ENCODE measurements around the gene SLC43A3. TPM values are rescaled to one million over a fixed set of nuclear protein-coding genes. Genes with fewer than 3 reads are reported as not detected.

The SLC43A3 gene
- total RNA-seq, 2 experiments from 2014 or later: 6.9 to 7.3 TPM

DNA sequence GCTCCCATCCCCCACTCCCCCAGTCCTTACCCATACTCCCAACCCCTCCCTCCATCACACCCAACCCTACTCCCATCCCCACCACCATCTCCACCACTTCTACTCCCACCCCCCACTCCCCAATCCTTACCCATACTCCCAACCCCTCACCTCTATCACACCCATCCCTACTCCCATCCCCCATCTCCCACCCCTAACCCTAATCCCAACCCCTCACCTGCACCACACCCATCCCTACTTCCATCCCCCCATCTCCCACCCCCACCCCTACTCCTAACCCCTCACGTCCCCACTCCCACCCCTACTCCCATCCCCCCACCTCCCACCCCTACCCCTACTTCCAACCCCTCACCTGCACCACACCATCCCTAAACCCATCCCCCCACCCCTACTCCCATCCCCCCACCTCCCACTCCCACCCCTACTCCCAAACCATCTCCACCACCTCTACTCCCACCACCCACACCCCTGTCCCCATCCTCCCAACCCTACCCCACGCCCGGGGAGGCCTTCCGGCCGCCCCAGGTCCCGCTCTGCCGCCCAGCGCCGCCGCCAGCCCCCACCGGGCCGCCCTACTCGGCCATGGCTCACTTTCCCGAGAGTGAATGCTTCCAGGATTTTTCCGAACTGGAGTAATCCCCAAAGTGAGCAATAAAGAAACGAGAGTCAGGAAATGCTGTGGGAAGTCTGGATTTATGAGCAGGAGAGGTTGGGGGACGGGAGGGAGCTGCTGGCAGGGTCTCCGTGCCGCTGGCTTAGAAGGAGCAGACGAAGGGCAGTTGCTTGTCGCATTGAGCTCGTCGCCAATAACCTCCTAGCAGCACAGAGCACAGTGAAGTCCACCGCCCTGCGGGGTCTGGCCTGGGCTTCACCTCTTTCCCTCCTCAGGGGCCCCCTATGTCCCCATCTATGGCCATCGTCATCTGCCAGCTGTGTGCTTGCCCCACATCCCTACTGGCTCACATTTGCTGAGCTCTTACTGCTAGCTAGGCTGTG, 50.5 kb downstream of the SLC43A3 start:
- H3K4me1 Mint-ChIP-seq (ENCODE audit: low read depth): no peaks in the 10 kb centered on the region
- ChIA-PET POLR2A (no interaction called here), CTCF (no interaction called here)
- Histone ChIP-seq H3K9me3 (ENCODE audit: control insufficient read depth in 1 of 2, insufficient read depth in 1 of 2, low read length in 2 of 2) (no peaks in the 10 kb centered on the region), H3K4me1 (ENCODE audit: insufficient read depth, low read length) (no peaks in the 10 kb centered on the region), H3K4me3 (ENCODE audit: low read length) (no peak overlapping the region), H3K27ac (ENCODE audit: low read depth in 1 of 2, low read length in 2 of 2) (no peak overlapping the region), H3K36me3 (ENCODE audit: insufficient read depth, low read length) (no peaks in the 10 kb centered on the region), H3K27me3 (ENCODE audit: control insufficient read depth in 1 of 2, insufficient read depth in 2 of 2, low read length in 2 of 2) (no peaks in the 10 kb centered on the region)
- H3K27me3 Mint-ChIP-seq: peaks cover 21% of the 10 kb centered on the region
- no peaks in the 10 kb centered on the region for H3K9me3 Mint-ChIP-seq
- H3K36me3 Mint-ChIP-seq (ENCODE audit: low read depth): no peaks in the 10 kb centered on the region
- no peak overlapping the region for H3K4me3 Mint-ChIP-seq
- TF ChIP-seq CTCF (IDR thresholded peaks at IDR 0.05): no peak
- ATAC-seq (ENCODE audit: poor library complexity) (no peak), DNase-seq (no peak)
- intact Hi-C loops (cut with DNase I, micrococcal nuclease): no loop called here
- H3K27ac Mint-ChIP-seq: no peak overlapping the region

GRCh38 chr11:57375490-57375889, 51.4 kb downstream of the SLC43A3 start:
- no peak overlapping the region for H3K4me3 ChIP-seq (ENCODE audit: low read length)
- DNase-seq (no peak), ATAC-seq (ENCODE audit: poor library complexity) (no peak)
- H3K36me3 ChIP-seq (ENCODE audit: insufficient read depth, low read length): no peaks in the 10 kb centered on the region
- no peak overlapping the region for H3K4me3 Mint-ChIP-seq
- H3K9me3 Mint-ChIP-seq: no peaks in the 10 kb centered on the region
- no peaks in the 10 kb centered on the region for H3K4me1 Mint-ChIP-seq (ENCODE audit: low read depth)
- H3K4me1 ChIP-seq (ENCODE audit: insufficient read depth, low read length): no peaks in the 10 kb centered on the region
- POLR2A ChIA-PET: no interaction called here
- no peak overlapping the region for H3K27ac ChIP-seq (ENCODE audit: low read depth in 1 of 2, low read length in 2 of 2)
- H3K27me3 ChIP-seq (ENCODE audit: control insufficient read depth in 1 of 2, insufficient read depth in 2 of 2, low read length in 2 of 2): no peaks in the 10 kb centered on the region
- no peaks in the 10 kb centered on the region for H3K36me3 Mint-ChIP-seq (ENCODE audit: low read depth)
- peaks cover 21% of the 10 kb centered on the region for H3K27me3 Mint-ChIP-seq
- intact Hi-C loops (cut with DNase I, micrococcal nuclease): no loop called here
- CTCF ChIA-PET: no interaction called here
- H3K9me3 ChIP-seq (ENCODE audit: control insufficient read depth in 1 of 2, insufficient read depth in 1 of 2, low read length in 2 of 2): no peaks in the 10 kb centered on the region
- TF ChIP-seq CTCF (IDR thresholded peaks at IDR 0.05): no peak
- no peak overlapping the region for H3K27ac Mint-ChIP-seq

GRCh38 chr11:57374966-57375365, 52.0 kb downstream of the SLC43A3 start:
- intact Hi-C loops (cut with DNase I, micrococcal nuclease): no loop called here
- Histone ChIP-seq H3K4me1 (ENCODE audit: insufficient read depth, low read length) (no peaks in the 10 kb centered on the region), H3K27ac (ENCODE audit: low read depth in 1 of 2, low read length in 2 of 2) (no peak overlapping the region), H3K36me3 (ENCODE audit: insufficient read depth, low read length) (no peaks in the 10 kb centered on the region), H3K27me3 (ENCODE audit: control insufficient read depth in 1 of 2, insufficient read depth in 2 of 2, low read length in 2 of 2) (no peaks in the 10 kb centered on the region), H3K9me3 (ENCODE audit: control insufficient read depth in 1 of 2, insufficient read depth in 1 of 2, low read length in 2 of 2) (no peaks in the 10 kb centered on the region), H3K4me3 (ENCODE audit: low read length) (no peak overlapping the region)
- no peaks in the 10 kb centered on the region for H3K36me3 Mint-ChIP-seq (ENCODE audit: low read depth)
- DNase-seq (no peak), ATAC-seq (ENCODE audit: poor library complexity) (no peak)
- peaks cover 21% of the 10 kb centered on the region for H3K27me3 Mint-ChIP-seq
- CTCF ChIA-PET: no interaction called here
- no peak for TF ChIP-seq CTCF (IDR thresholded peaks at IDR 0.05)
- POLR2A ChIA-PET: no interaction called here
- no peaks in the 10 kb centered on the region for H3K4me1 Mint-ChIP-seq (ENCODE audit: low read depth)
- no peaks in the 10 kb centered on the region for H3K9me3 Mint-ChIP-seq
- no peak overlapping the region for H3K27ac Mint-ChIP-seq
- no peak overlapping the region for H3K4me3 Mint-ChIP-seq

Data from CD4-positive, alpha-beta T cell (primary cell).